Neural cell (in vitro differentiated cells): Measurements from ENCODE around the gene KIFC3. TPM values are rescaled to one million over a fixed set of nuclear protein-coding genes. Genes with fewer than 3 reads are reported as not detected.

ENCODE experiments used
- H2AFZ ChIP-seq: fragments of 200-600, 300-800 bp; sonication (generic), shearing (Covaris generic); 2 replicates; pipeline ENCODE4 v1.6.0; 2014; ENCODE audit warnings: low read depth, mild to moderate bottlenecking, antibody characterized with exemption, low read length, moderate library complexity
- H3F3A ChIP-seq: fragments of 200-600 bp; shearing (Covaris generic); 2 replicates; pipeline ENCODE4 v1.6.1; 2016; ENCODE audit warnings: mild to moderate bottlenecking, moderate library complexity, mixed read lengths, antibody characterized with exemption, low read length; ENCODE audit not compliant: insufficient read depth, poor library complexity, severe bottlenecking
- H3K27ac ChIP-seq: fragments of 200-600, 300-800 bp; sonication (generic), shearing (Covaris generic); 2 replicates; pipeline ENCODE4 v1.5.1; 2014; ENCODE audit warnings: mild to moderate bottlenecking, low read length, moderate library complexity
- H3K27me3 ChIP-seq: fragments of 300-800, 200-600 bp; sonication (generic), shearing (Covaris generic); 2 replicates; pipeline ENCODE4 v1.6.0; 2014; ENCODE audit warnings: mild to moderate bottlenecking, low read depth, low read length, moderate library complexity; ENCODE audit not compliant: insufficient read depth
- H3K36me3 ChIP-seq: fragments of 300-800, 200-600 bp; sonication (generic), shearing (Covaris generic); 2 replicates; pipeline ENCODE4 v1.5.1; 2014; ENCODE audit warnings: mild to moderate bottlenecking, antibody characterized with exemption, low read length, moderate library complexity; ENCODE audit not compliant: insufficient read depth
- H3K4me2 ChIP-seq: fragments of 300-800, 200-600 bp; sonication (generic), shearing (Covaris generic); 2 replicates; pipeline ENCODE4 v1.6.0; 2014; ENCODE audit warnings: mild to moderate bottlenecking, low read length
- H3K4me3 ChIP-seq: fragments of 300-800, 200-600 bp; sonication (generic), shearing (Covaris generic); 2 replicates; pipeline ENCODE4 v1.5.1; 2014; ENCODE audit warnings: mild to moderate bottlenecking, low read length, moderate library complexity
- H3K79me2 ChIP-seq: fragments of 200-600 bp; shearing (Covaris generic); replicated peaks from 2 replicates; pipeline ENCODE4 v1.6.0; 2014; ENCODE audit warnings: mild to moderate bottlenecking, low read length, moderate library complexity; ENCODE audit not compliant: insufficient read depth
- H3K9ac ChIP-seq: fragments of 300-800, 200-600 bp; sonication (generic), shearing (Covaris generic); 2 replicates; pipeline ENCODE4 v1.6.1; 2016; ENCODE audit warnings: mild to moderate bottlenecking, low read length, mixed read lengths
- H3K9me2 ChIP-seq: fragments of 200-600 bp; shearing (Covaris generic); 2 replicates; pipeline ENCODE4 v1.6.1; 2016; ENCODE audit warnings: mild to moderate bottlenecking, low read length, mixed read lengths; ENCODE audit not compliant: insufficient read depth
- H3K9me3 ChIP-seq: fragments of 200-600, 300-800 bp; sonication (generic), shearing (Covaris generic); 2 replicates; pipeline ENCODE4 v1.6.1; 2016; ENCODE audit warnings: mild to moderate bottlenecking, mixed run types, low read length, moderate library complexity, mixed read lengths
- H4K20me1 ChIP-seq: fragments of 200-600 bp; shearing (Covaris generic); 2 replicates; pipeline ENCODE4 v1.6.1; 2016; ENCODE audit warnings: mild to moderate bottlenecking, mixed run types; ENCODE audit not compliant: insufficient read depth
- EP300 ChIP-seq: fragments of 450-650 bp; conservative IDR thresholded peaks from 2 replicates; pipeline ENCODE4 v1.6.1; 2014; ENCODE audit warnings: antibody characterized with exemption, mild to moderate bottlenecking, moderate library complexity; ENCODE audit not compliant: poor library complexity, severe bottlenecking
- EZH2 ChIP-seq: fragments of 200-600, 300-800 bp; shearing (Covaris generic), sonication (generic); IDR thresholded peaks from 2 replicates; pipeline ENCODE4 v1.6.1; 2014; ENCODE audit warnings: antibody characterized with exemption, low read length, borderline replicate concordance, mild to moderate bottlenecking; ENCODE audit not compliant: insufficient read depth, poor library complexity, severe bottlenecking
- MXI1 ChIP-seq: fragments of 450-650 bp; conservative IDR thresholded peaks from 2 replicates; pipeline ENCODE4 v1.6.1; 2014; ENCODE audit warnings: antibody characterized with exemption, mild to moderate bottlenecking; ENCODE audit not compliant: poor library complexity, severe bottlenecking
- POLR2AphosphoS5 ChIP-seq: IDR thresholded peaks from 2 replicates; pipeline ENCODE4 v1.6.1; 2012
- RAD21 ChIP-seq: fragments of 450-650 bp; conservative IDR thresholded peaks from 2 replicates; pipeline ENCODE4 v1.6.1; 2014; ENCODE audit warnings: antibody characterized with exemption, mild to moderate bottlenecking, moderate library complexity
- SMC3 ChIP-seq: fragments of 450-650 bp; conservative IDR thresholded peaks from 2 replicates; pipeline ENCODE4 v1.6.1; 2014; ENCODE audit warnings: antibody characterized with exemption, mild to moderate bottlenecking, moderate library complexity; ENCODE audit not compliant: poor library complexity
- TAF1 ChIP-seq: IDR thresholded peaks from 2 replicates; pipeline ENCODE4 v1.6.1; 2012; ENCODE audit warnings: low read depth
- polyA plus RNA-seq: library from polyadenylated mRNA; depleted of rRNA; stranded (reverse); fragments of >200 nt; gene quantifications from 2 replicates; pipeline ENCODE4 v1.2.3, GENCODE V29; 2014
- TF ChIP-seq, protein P1 (sequence below): IDR thresholded peaks from 2 replicates; pipeline ENCODE4 v1.6.1; 2012; ENCODE audit warnings: borderline replicate concordance
- TF ChIP-seq, protein P2 (sequence below): fragments of 450-650 bp; IDR thresholded peaks from 2 replicates; pipeline ENCODE4 v1.5.1; 2014; ENCODE audit warnings: antibody characterized with exemption, mild to moderate bottlenecking, moderate library complexity; ENCODE audit not compliant: poor library complexity, severe bottlenecking

The KIFC3 gene
- polyA plus RNA-seq, 1 donor from 2014 or later = 29.7 TPM

DNA sequence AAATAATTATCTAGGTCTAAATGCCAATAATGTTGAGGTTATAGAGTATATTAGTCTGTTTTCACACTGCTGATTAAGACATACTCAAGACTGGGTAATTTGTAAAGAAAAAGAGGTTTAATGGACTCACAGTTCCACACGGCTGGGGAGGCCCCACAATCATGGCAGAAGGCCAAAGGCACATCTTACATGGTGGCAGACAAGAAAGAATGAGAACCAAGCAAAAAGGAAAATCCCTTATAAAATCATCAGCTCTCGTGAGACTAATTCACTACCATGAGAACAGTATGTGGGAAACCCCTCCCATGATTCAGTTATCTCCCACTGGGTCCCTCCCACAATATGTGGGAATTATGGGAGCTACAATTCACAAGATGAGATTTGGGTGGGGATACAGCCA, 69.6 kb downstream of the KIFC3 start:
- Histone ChIP-seq H3K4me3 (no peak overlapping the region), H3K4me2 (no peak overlapping the region), H3K79me2 (no peaks in the 10 kb centered on the region), H4K20me1 (no peaks in the 10 kb centered on the region), H3K9me3 (no peaks in the 10 kb centered on the region), H3K9me2 (no peaks in the 10 kb centered on the region), H3F3A (no peaks in the 10 kb centered on the region), H3K27me3 (no peaks in the 10 kb centered on the region), H3K36me3 (no peaks in the 10 kb centered on the region), H3K27ac (no peak overlapping the region), H3K9ac (no peak overlapping the region), H2AFZ (no peak overlapping the region)
- TF ChIP-seq MXI1 = no peak
- TF ChIP-seq, protein P1, sequence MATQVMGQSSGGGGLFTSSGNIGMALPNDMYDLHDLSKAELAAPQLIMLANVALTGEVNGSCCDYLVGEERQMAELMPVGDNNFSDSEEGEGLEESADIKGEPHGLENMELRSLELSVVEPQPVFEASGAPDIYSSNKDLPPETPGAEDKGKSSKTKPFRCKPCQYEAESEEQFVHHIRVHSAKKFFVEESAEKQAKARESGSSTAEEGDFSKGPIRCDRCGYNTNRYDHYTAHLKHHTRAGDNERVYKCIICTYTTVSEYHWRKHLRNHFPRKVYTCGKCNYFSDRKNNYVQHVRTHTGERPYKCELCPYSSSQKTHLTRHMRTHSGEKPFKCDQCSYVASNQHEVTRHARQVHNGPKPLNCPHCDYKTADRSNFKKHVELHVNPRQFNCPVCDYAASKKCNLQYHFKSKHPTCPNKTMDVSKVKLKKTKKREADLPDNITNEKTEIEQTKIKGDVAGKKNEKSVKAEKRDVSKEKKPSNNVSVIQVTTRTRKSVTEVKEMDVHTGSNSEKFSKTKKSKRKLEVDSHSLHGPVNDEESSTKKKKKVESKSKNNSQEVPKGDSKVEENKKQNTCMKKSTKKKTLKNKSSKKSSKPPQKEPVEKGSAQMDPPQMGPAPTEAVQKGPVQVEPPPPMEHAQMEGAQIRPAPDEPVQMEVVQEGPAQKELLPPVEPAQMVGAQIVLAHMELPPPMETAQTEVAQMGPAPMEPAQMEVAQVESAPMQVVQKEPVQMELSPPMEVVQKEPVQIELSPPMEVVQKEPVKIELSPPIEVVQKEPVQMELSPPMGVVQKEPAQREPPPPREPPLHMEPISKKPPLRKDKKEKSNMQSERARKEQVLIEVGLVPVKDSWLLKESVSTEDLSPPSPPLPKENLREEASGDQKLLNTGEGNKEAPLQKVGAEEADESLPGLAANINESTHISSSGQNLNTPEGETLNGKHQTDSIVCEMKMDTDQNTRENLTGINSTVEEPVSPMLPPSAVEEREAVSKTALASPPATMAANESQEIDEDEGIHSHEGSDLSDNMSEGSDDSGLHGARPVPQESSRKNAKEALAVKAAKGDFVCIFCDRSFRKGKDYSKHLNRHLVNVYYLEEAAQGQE = no peak
- TF ChIP-seq, protein P2, sequence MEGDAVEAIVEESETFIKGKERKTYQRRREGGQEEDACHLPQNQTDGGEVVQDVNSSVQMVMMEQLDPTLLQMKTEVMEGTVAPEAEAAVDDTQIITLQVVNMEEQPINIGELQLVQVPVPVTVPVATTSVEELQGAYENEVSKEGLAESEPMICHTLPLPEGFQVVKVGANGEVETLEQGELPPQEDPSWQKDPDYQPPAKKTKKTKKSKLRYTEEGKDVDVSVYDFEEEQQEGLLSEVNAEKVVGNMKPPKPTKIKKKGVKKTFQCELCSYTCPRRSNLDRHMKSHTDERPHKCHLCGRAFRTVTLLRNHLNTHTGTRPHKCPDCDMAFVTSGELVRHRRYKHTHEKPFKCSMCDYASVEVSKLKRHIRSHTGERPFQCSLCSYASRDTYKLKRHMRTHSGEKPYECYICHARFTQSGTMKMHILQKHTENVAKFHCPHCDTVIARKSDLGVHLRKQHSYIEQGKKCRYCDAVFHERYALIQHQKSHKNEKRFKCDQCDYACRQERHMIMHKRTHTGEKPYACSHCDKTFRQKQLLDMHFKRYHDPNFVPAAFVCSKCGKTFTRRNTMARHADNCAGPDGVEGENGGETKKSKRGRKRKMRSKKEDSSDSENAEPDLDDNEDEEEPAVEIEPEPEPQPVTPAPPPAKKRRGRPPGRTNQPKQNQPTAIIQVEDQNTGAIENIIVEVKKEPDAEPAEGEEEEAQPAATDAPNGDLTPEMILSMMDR = no peak
- TF ChIP-seq EZH2 = no peak
- TF ChIP-seq SMC3 = no peak
- TF ChIP-seq POLR2AphosphoS5 = no peak
- no peak for TF ChIP-seq EP300
- TF ChIP-seq RAD21 = no peak
- no peak for TF ChIP-seq TAF1

DNA sequence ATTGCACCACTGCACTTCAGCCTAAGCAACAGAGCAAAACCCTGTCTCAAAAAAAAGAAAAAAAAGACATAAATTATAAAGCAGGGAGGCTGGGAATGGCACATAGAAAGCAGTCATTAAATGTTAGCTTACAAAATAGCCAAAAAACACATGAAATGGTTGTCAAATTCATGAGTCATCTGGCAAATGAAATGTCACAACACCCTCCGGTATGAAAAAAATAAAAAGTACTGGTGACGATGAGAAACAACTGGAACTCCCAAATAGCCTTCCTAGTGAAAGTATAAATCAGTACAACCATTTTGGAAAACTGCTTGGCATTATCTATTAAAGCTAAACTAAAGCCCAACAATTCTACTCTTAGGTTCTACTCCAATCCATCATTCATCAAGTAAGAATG, 70.3 kb downstream of the KIFC3 start:
- Histone ChIP-seq H3F3A (no peaks in the 10 kb centered on the region), H3K27ac (no peak overlapping the region), H2AFZ (no peak overlapping the region), H3K27me3 (no peaks in the 10 kb centered on the region), H3K4me3 (no peak overlapping the region), H3K79me2 (no peaks in the 10 kb centered on the region), H3K9ac (no peak overlapping the region), H3K9me2 (no peaks in the 10 kb centered on the region), H3K9me3 (no peaks in the 10 kb centered on the region), H4K20me1 (no peaks in the 10 kb centered on the region), H3K4me2 (no peak overlapping the region), H3K36me3 (no peaks in the 10 kb centered on the region)
- TF ChIP-seq EZH2 = no peak
- no peak for TF ChIP-seq POLR2AphosphoS5
- no peak for TF ChIP-seq SMC3
- TF ChIP-seq, protein P2 = no peak
